Gastroesophageal sphincter (tissue), 3 donors: ENCODE results near the gene RPP38.

ENCODE experiments used
- EP300 ChIP-seq: sonication (generic); formaldehyde crosslinking; IDR thresholded peaks from one replicate; pipeline ENCODE4 v1.6.1; 2017; ENCODE audit warnings: antibody characterized with exemption, mild to moderate bottlenecking
- POLR2A ChIP-seq, 2 donors: fragments of 450-650 bp; IDR thresholded peaks; one replicate each; pipeline ENCODE4 v1.6.1; 2017; ENCODE audit warnings: antibody characterized with exemption in 2 of 2, mild to moderate bottlenecking in 2 of 2, moderate library complexity in 1 of 2
- TF ChIP-seq, protein P1 (sequence below), 4 experiments: fragments of 200-600 bp in 2 of 4; fragments of 450-650 bp in 2 of 4; sonication (generic) in 1 of 4; IDR thresholded peaks; one replicate each; pipeline ENCODE4 v1.5.1; 2017 to 2019; ENCODE audit warnings: antibody characterized with exemption in 4 of 4, mild to moderate bottlenecking in 2 of 4, moderate library complexity in 2 of 4

DNA sequence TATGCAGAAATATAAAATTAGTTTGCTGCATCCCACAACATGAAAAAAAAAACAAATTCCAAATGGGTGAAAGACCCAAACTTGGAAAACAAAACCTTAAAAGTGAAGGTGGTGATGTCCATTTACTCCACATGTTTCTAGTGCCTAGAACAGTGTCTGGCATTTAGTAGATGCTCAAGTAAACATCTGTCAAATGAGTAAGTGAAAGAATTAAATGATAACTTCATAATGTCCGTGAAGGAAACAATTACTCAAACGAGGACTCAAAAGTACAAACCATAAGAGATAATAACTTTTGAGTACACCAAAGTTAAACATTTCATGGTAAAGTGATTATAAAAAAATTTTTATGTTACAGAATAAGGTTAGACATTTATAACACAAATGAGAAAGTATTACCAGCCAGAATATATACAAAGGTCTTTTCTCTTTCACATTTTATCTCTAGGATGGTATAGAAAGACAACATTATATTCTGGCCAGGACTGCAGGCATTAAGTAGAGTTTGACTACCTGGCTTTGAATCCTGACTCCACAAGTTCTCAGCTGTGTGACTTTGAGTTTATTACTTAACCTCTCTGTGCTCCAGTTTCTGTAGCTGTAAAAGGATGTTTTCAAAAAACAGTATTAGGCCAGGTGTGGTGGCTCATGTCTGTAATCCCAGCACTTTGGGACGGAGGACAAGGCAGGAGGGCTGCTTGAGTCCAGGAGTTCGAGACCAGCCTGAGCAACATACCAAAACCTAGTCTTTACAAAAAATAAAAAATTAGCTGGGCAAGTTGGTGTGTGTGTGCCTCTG is 50.6 kb downstream of the RPP38 start:
- TF ChIP-seq EP300 (no peak), POLR2A (IDR thresholded peaks at IDR 0.05) (no peak)
- TF ChIP-seq, protein P1, sequence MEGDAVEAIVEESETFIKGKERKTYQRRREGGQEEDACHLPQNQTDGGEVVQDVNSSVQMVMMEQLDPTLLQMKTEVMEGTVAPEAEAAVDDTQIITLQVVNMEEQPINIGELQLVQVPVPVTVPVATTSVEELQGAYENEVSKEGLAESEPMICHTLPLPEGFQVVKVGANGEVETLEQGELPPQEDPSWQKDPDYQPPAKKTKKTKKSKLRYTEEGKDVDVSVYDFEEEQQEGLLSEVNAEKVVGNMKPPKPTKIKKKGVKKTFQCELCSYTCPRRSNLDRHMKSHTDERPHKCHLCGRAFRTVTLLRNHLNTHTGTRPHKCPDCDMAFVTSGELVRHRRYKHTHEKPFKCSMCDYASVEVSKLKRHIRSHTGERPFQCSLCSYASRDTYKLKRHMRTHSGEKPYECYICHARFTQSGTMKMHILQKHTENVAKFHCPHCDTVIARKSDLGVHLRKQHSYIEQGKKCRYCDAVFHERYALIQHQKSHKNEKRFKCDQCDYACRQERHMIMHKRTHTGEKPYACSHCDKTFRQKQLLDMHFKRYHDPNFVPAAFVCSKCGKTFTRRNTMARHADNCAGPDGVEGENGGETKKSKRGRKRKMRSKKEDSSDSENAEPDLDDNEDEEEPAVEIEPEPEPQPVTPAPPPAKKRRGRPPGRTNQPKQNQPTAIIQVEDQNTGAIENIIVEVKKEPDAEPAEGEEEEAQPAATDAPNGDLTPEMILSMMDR (IDR thresholded peaks at IDR 0.05) = no peak
